Lower leg skin (tissue), 3 donors: ENCODE data around the gene CDK13.

Experiments
- POLR2A ChIP-seq, 2 donors: fragments of 450-650 bp; IDR thresholded peaks; one replicate each; pipeline ENCODE4 v1.6.1; 2016 to 2017; ENCODE audit warnings: antibody characterized with exemption in 2 of 2, mild to moderate bottlenecking in 1 of 2, moderate library complexity in 1 of 2
- TF ChIP-seq, protein P1 (sequence below), 3 donors: fragments of 450-650 bp; IDR thresholded peaks; one replicate each; pipeline ENCODE4 v1.5.1; 2016; ENCODE audit warnings: antibody characterized with exemption in 3 of 3, mild to moderate bottlenecking in 3 of 3, moderate library complexity in 2 of 3

DNA sequence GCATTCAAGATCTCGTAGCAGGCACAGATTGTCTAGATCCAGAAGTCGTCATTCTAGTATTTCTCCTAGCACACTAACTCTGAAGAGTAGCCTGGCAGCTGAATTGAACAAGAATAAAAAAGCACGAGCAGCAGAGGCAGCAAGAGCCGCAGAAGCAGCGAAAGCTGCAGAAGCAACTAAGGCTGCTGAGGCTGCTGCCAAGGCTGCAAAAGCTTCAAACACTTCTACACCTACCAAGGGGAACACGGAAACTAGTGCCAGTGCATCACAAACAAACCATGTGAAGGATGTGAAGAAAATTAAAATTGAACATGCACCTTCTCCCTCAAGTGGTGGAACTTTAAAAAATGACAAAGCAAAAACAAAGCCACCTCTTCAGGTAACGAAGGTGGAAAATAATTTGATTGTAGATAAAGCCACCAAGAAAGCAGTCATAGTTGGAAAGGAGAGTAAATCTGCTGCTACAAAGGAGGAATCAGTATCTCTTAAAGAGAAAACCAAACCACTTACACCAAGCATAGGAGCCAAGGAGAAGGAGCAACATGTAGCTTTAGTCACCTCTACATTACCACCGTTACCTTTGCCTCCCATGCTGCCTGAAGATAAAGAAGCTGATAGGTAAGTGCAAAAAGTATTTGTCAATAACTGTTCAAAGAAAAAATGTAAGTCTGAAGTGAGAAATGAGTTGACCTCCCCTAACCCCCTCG, 37.7 kb downstream of the CDK13 start:
- TF ChIP-seq, protein P1, sequence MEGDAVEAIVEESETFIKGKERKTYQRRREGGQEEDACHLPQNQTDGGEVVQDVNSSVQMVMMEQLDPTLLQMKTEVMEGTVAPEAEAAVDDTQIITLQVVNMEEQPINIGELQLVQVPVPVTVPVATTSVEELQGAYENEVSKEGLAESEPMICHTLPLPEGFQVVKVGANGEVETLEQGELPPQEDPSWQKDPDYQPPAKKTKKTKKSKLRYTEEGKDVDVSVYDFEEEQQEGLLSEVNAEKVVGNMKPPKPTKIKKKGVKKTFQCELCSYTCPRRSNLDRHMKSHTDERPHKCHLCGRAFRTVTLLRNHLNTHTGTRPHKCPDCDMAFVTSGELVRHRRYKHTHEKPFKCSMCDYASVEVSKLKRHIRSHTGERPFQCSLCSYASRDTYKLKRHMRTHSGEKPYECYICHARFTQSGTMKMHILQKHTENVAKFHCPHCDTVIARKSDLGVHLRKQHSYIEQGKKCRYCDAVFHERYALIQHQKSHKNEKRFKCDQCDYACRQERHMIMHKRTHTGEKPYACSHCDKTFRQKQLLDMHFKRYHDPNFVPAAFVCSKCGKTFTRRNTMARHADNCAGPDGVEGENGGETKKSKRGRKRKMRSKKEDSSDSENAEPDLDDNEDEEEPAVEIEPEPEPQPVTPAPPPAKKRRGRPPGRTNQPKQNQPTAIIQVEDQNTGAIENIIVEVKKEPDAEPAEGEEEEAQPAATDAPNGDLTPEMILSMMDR (IDR thresholded peaks at IDR 0.05): no peak
- no peak for TF ChIP-seq POLR2A (IDR thresholded peaks at IDR 0.05)
